ENCODE data around the gene OR1F1. TPM values are rescaled to one million over a fixed set of nuclear protein-coding genes. Genes with fewer than 3 reads are reported as not detected.

The OR1F1 gene
- total RNA-seq, 4 donors from 2014 or later, result not detected

- no peak for ATAC-seq (ENCODE audit: low FRiP score)
- no peak for DNase-seq (ENCODE audit: low spot score)
- TF ChIP-seq, protein P1, sequence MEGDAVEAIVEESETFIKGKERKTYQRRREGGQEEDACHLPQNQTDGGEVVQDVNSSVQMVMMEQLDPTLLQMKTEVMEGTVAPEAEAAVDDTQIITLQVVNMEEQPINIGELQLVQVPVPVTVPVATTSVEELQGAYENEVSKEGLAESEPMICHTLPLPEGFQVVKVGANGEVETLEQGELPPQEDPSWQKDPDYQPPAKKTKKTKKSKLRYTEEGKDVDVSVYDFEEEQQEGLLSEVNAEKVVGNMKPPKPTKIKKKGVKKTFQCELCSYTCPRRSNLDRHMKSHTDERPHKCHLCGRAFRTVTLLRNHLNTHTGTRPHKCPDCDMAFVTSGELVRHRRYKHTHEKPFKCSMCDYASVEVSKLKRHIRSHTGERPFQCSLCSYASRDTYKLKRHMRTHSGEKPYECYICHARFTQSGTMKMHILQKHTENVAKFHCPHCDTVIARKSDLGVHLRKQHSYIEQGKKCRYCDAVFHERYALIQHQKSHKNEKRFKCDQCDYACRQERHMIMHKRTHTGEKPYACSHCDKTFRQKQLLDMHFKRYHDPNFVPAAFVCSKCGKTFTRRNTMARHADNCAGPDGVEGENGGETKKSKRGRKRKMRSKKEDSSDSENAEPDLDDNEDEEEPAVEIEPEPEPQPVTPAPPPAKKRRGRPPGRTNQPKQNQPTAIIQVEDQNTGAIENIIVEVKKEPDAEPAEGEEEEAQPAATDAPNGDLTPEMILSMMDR (IDR thresholded peaks at IDR 0.05), result no peak
Observed at GRCh38 chr16:3207086-3207953, 19.3 kb downstream of the OR1F1 start.

DNA sequence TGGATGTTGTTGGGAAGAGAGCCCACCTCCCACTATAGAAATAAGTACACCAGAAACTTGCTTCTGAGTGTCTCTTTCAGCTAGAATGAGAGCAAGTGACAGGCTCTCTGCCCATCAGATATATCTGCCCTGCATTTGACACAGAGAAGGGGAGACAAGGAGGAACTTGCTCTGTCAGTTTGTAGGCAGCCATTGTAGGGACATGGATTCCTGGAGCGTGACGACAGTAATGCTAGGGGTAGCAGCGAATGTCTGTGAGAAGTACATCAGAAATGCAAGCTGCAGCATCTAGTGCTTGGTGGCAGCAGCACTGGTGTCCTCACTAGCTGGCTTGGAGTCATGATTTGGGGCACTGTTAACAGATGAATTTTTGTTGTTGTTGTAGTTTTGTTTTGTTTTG, 24.0 kb downstream of the OR1F1 start:
- ATAC-seq (ENCODE audit: low FRiP score), result no peak
- DNase-seq (ENCODE audit: low spot score), result no peak
- TF ChIP-seq, protein P1 (IDR thresholded peaks at IDR 0.05), result no peak

DNA sequence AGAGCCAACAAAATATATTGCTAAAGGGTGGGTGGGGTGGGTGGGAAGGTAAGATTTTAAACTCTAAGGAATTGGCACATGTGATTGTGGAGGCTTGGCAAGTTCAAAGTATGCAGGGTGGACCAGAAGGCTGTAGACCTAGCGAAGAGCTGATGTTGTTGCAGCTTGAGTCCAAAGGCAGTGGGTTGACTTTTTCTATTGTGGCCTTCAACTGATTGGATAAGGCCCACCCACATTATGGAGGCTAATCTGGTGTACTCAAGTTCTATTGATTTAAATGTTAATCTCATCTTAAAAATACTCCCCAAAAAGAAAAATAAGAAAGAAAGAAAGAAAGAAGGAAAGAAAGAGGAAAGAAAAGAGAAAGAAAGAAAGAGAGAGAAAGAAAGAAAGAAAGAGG, 24.6 kb downstream of the OR1F1 start:
- DNase-seq (ENCODE audit: low spot score), result no peak
- TF ChIP-seq, protein P1 (IDR thresholded peaks at IDR 0.05), result no peak
- no peak for ATAC-seq (ENCODE audit: low FRiP score)

- TF ChIP-seq, protein P1 (IDR thresholded peaks at IDR 0.05), result no peak
- ATAC-seq (ENCODE audit: low FRiP score), result no peak
Observed at GRCh38 chr16:3214904-3215600, 27.0 kb downstream of the OR1F1 start.

DNA sequence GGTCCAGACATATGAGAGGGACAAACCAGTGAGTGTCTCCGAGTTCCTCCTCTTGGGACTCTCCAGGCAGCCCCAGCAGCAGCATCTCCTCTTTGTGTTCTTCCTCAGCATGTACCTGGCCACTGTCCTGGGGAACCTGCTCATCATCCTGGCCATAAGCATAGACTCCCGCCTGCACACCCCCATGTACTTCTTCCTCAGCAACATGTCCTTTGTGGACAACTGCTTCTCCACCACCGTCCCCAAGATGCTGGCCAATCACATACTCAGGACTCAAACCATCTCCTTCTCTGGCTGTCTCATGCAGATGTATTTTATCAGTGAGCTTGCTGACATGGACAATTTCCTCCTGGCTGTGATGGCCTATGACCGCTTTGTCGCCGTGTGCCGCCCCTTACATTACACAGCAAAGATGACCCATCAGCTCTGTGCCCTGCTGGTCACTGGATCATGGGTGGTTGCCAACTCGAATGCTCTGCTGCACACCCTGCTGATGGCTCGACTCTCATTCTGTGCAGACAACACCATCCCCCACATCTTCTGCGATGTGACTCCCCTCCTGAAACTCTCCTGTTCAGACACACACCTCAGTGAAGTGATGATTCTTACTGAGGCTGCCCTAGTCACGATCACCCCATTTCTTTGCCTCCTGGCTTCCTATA, 27.7 kb downstream of the OR1F1 start:
- ATAC-seq (ENCODE audit: low FRiP score), result no peak
- DNase-seq (ENCODE audit: low spot score), result no peak
- TF ChIP-seq, protein P1 (IDR thresholded peaks at IDR 0.05), result no peak

More at GRCh38 chr16:3214904-3215600, 27.0 kb downstream of the OR1F1 start:
- DNase-seq (ENCODE audit: low spot score), result no peak

DNA sequence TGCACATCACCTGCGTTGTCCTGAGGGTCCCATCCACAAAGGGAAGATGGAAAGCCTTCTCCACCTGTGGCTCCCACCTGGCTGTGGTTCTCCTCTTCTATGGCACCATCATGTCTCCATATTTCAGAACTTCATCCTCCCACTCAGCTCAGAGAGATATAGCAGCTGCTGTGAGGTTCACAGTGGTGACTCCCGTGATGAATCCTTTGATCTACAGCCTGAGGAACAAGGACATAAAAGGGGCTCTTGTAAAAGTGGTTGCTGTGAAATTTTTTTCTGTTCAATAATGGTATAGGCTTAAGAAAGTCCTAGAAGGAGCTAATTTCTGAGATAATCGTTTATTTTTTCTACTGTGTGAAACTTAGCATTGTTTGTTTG, 28.2 kb downstream of the OR1F1 start:
- DNase-seq (ENCODE audit: low spot score), result no peak

More for the DNA sequence above, 28.2 kb downstream of the OR1F1 start:
- TF ChIP-seq, protein P1 (IDR thresholded peaks at IDR 0.05), result no peak
- no peak for ATAC-seq (ENCODE audit: low FRiP score)
